Smooth muscle cell (in vitro differentiated cells): Measurements from ENCODE around the gene WLS. TPM values are rescaled to one million over a fixed set of nuclear protein-coding genes. Genes with fewer than 3 reads are reported as not detected.

Experiments
- DNase-seq: peaks from one replicate; lab custom pipeline; 2025; ENCODE audit not compliant: unreplicated experiment; lab: John Stamatoyannopoulos, UW
- H2AFZ ChIP-seq: fragments of 200-600 bp; sonication (generic); 2 replicates; pipeline ENCODE4 v1.6.0; 2016; ENCODE audit warnings: antibody characterized with exemption, low read depth, mild to moderate bottlenecking
- H3F3A ChIP-seq: fragments of 200-600 bp; sonication (generic); 2 replicates; pipeline ENCODE4 v1.6.0; 2017; ENCODE audit warnings: antibody characterized with exemption, low read depth
- H3K27ac ChIP-seq: fragments of 200-600 bp; sonication (generic); 2 replicates; pipeline ENCODE4 v1.5.1; 2016; ENCODE audit warnings: low read depth, mild to moderate bottlenecking
- H3K27me3 ChIP-seq: fragments of 200-600 bp; sonication (generic); 2 replicates; pipeline ENCODE4 v1.6.1; 2016; ENCODE audit warnings: low read depth, mild to moderate bottlenecking
- H3K36me3 ChIP-seq: fragments of 200-600 bp; sonication (generic); 2 replicates; pipeline ENCODE4 v1.5.1; 2016; ENCODE audit warnings: low read depth
- H3K4me1 ChIP-seq: fragments of 200-600 bp; sonication (generic); 2 replicates; pipeline ENCODE4 v1.5.1; 2016; ENCODE audit warnings: low read depth
- H3K4me2 ChIP-seq: fragments of 200-600 bp; sonication (generic); 2 replicates; pipeline ENCODE4 v1.6.0; 2016; ENCODE audit warnings: mild to moderate bottlenecking
- H3K4me3 ChIP-seq: fragments of 200-600 bp; sonication (generic); 2 replicates; pipeline ENCODE4 v1.5.1; 2016; ENCODE audit warnings: mild to moderate bottlenecking
- H3K79me2 ChIP-seq: fragments of 200-600 bp; sonication (generic); 2 replicates; pipeline ENCODE4 v1.6.0; 2016; ENCODE audit warnings: low read depth, mild to moderate bottlenecking
- H3K9ac ChIP-seq: fragments of 200-600 bp; sonication (generic); 2 replicates; pipeline ENCODE4 v1.6.0; 2016; ENCODE audit warnings: low read depth
- H3K9me3 ChIP-seq: fragments of 200-600 bp; sonication (generic); replicated peaks from 2 replicates; pipeline ENCODE4 v1.5.1; 2016; ENCODE audit warnings: low read depth
- H4K20me1 ChIP-seq: fragments of 200-600 bp; sonication (generic); 2 replicates; pipeline ENCODE4 v1.6.0; 2016; ENCODE audit warnings: low read depth
- WGBS: methylation state at CpG from one replicate; pipeline ENCODE4 v1.1.7; 2016; ENCODE audit warnings: low lambda C conversion rate; 5-methylcytosine and 5-hydroxymethylcytosine counted together
- microRNA counts: library from miRNA; unstranded; fragments of <30 nt; microRNA quantifications from one replicate; lab custom pipeline; 2016
- microRNA-seq: library from miRNA; unstranded; fragments of <30 nt; microRNA quantifications from one replicate; pipeline ENCODE4, GENCODE V29; 2016; ENCODE audit warnings: borderline number of aligned reads
- polyA plus RNA-seq: library from polyadenylated mRNA; unstranded; fragments of >200 nt; fragmentation: Nextera tagmentation; extraction: Ambion mirVana; gene quantifications from 2 replicates; pipeline ENCODE4 v1.2.1, GENCODE V29; 2016
- small RNA-seq: library from RNA; depleted of rRNA; stranded (forward); fragments of <200 nt; gene quantifications from one replicate; pipeline ENCODE3, GENCODE V24; 2014
- total RNA-seq: library from RNA; depleted of rRNA; stranded (reverse); fragments of >200 nt; gene quantifications from 2 replicates; pipeline ENCODE4 v1.2.3, GENCODE V29; 2014
- TF ChIP-seq, protein P1 (sequence below): fragments of 200-600 bp; sonication (generic); IDR thresholded peaks from 2 replicates; pipeline ENCODE4 v1.5.1; 2017; ENCODE audit warnings: borderline replicate concordance, mild to moderate bottlenecking, antibody characterized with exemption; ENCODE audit not compliant: insufficient read depth, poor library complexity, severe bottlenecking

WLS gene
- total and polyA plus RNA-seq, 2 experiments from 2014 or later, result 58.1 to 112 TPM

DNA sequence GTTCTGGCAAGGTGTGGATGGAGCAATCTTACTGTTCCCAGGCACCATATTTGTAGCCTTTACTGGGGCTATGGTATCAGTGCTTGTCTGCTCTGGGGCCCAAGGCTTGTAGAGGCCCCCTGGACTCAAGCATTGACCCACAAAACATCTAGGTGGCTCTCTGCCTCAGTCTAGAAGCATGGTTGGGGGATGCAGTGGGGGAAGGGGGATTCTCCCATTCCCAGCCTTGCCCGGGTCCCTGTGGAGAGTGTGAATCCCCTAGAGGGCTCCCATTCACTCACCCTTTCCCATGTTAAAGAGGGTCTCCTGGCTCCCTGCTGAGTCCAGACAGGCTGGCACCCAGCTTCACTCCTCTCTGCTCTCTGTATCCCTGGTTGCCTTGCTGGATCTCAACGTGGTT, 153.7 kb downstream of the WLS start:
- no peaks in the 10 kb centered on the region for H3K4me1 ChIP-seq
- no peak overlapping the region for H2AFZ ChIP-seq
- no peaks in the 10 kb centered on the region for H3K79me2 ChIP-seq
- H4K20me1 ChIP-seq, result no peaks in the 10 kb centered on the region
- no peak for DNase-seq
- H3K27me3 ChIP-seq, result no peaks in the 10 kb centered on the region
- TF ChIP-seq, protein P1, sequence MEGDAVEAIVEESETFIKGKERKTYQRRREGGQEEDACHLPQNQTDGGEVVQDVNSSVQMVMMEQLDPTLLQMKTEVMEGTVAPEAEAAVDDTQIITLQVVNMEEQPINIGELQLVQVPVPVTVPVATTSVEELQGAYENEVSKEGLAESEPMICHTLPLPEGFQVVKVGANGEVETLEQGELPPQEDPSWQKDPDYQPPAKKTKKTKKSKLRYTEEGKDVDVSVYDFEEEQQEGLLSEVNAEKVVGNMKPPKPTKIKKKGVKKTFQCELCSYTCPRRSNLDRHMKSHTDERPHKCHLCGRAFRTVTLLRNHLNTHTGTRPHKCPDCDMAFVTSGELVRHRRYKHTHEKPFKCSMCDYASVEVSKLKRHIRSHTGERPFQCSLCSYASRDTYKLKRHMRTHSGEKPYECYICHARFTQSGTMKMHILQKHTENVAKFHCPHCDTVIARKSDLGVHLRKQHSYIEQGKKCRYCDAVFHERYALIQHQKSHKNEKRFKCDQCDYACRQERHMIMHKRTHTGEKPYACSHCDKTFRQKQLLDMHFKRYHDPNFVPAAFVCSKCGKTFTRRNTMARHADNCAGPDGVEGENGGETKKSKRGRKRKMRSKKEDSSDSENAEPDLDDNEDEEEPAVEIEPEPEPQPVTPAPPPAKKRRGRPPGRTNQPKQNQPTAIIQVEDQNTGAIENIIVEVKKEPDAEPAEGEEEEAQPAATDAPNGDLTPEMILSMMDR, result no peak
- H3K9ac ChIP-seq, result no peak overlapping the region
- no peaks in the 10 kb centered on the region for H3F3A ChIP-seq
- H3K36me3 ChIP-seq, result no peaks in the 10 kb centered on the region
- H3K4me2 ChIP-seq, result no peak overlapping the region
- no peaks in the 10 kb centered on the region for H3K9me3 ChIP-seq
- H3K4me3 ChIP-seq, result no peak overlapping the region
- no peak overlapping the region for H3K27ac ChIP-seq
- WGBS, result 80% methylated on average over 2 of the region's 2 CpGs

MicroRNAs encoded within 50 kb of the gene (microRNA counts, 767-probe panel; counts per million panel counts)
- microRNA hsa-miR-1262 (lab: Ali Mortazavi, UCI), result 183 counts per million

Small RNA genes within 50 kb of the gene (microRNA-seq; reads per million reads assigned to microRNA genes)
- gene MIR1262, result 8.8 reads per million, percentile 11 among the genes with 10 or more reads in this experiment

Small RNA genes within 50 kb of the gene (small RNA-seq; reads per million reads assigned to genes)
- gene COX6B1P7 (not detected), gene MIR1262 (1.1 reads per million, percentile 33 among the genes with 10 or more reads in this experiment)

Other genes with a start within 250 kb of the WLS start
- gene DIRAS3, start 181.9 kb downstream of the WLS start, total RNA-seq, result 1.1 and 3.5 TPM in 2 replicates
- 3.1 and 6.0 TPM in 2 replicates for gene DIRAS3, start 181.9 kb downstream of the WLS start, polyA plus RNA-seq
- not detected in 2 replicates for gene RPE65, start 217.4 kb upstream of the WLS start, total RNA-seq
- gene RPE65, start 217.4 kb upstream of the WLS start, polyA plus RNA-seq, result not detected in 2 replicates